C4-2B (cell line): ENCODE measurements around the gene MAML3.
A peak's percentile ranks its signal among the peaks of the same experiment; 100 is the strongest.

Experiments
- CTCF ChIP-seq: fragments of 450-650 bp; conservative IDR thresholded peaks from 2 replicates; pipeline ENCODE4 v1.5.1; 2017; ENCODE audit warnings: mild to moderate bottlenecking
- ZFX ChIP-seq: fragments of 450-650 bp; IDR thresholded peaks from 2 replicates; pipeline ENCODE4 v1.6.1; 2017

GRCh38 chr4:140012688-140013486 is 141.1 kb downstream of the MAML3 start:
- TF ChIP-seq CTCF (peak; percentile 65), ZFX (no peak)
